Muscle layer of duodenum (tissue), 2 donors: ENCODE measurements around the gene CNPY3.

Experiments used
- H3K27ac ChIP-seq: one replicate; pipeline ENCODE4 v1.7.0; 2013; ENCODE audit warnings: mild to moderate bottlenecking, low read length
- H3K27me3 ChIP-seq: one replicate; pipeline ENCODE4 v1.7.0; 2013; ENCODE audit warnings: low read depth, mild to moderate bottlenecking, control low read depth, low read length
- H3K36me3 ChIP-seq, 2 donors: one replicate each; pipeline ENCODE4 v1.7.0; 2013; ENCODE audit warnings: low read length in 2 of 2, control low read depth in 1 of 2, mild to moderate bottlenecking in 1 of 2; ENCODE audit not compliant: insufficient read depth in 2 of 2, control insufficient read depth in 1 of 2
- H3K4me1 ChIP-seq, 2 donors: one replicate each; pipeline ENCODE4 v1.7.0; 2013; ENCODE audit warnings: low read length in 2 of 2, mild to moderate bottlenecking in 2 of 2, control low read depth in 1 of 2, moderate library complexity in 1 of 2; ENCODE audit not compliant: insufficient read depth in 2 of 2, control insufficient read depth in 1 of 2
- H3K4me3 ChIP-seq, 2 donors: one replicate each; pipeline ENCODE4 v1.7.0; 2013; ENCODE audit warnings: low read length in 2 of 2, low read depth in 1 of 2, mild to moderate bottlenecking in 1 of 2
- H3K9me3 ChIP-seq, 2 donors: one replicate each; pipeline ENCODE4 v1.7.0; 2013; ENCODE audit warnings: low read length in 2 of 2, control low read depth in 1 of 2, mild to moderate bottlenecking in 1 of 2; ENCODE audit not compliant: control insufficient read depth in 1 of 2
- donor health status: healthy.

Gene CNPY3

GRCh38 chr6:42987533-42988451, 58.5 kb downstream of the CNPY3 start:
- no peaks in the 10 kb centered on the region for H3K9me3 ChIP-seq
- H3K4me1 ChIP-seq: peaks cover 24 to 39% of the 10 kb centered on the region in 2 donors
- peaks cover 14 to 17% of the 10 kb centered on the region in 2 donors for H3K36me3 ChIP-seq
- H3K4me3 ChIP-seq: no peak overlapping the region
- H3K27me3 ChIP-seq: no peaks in the 10 kb centered on the region
- no peak overlapping the region for H3K27ac ChIP-seq

DNA sequence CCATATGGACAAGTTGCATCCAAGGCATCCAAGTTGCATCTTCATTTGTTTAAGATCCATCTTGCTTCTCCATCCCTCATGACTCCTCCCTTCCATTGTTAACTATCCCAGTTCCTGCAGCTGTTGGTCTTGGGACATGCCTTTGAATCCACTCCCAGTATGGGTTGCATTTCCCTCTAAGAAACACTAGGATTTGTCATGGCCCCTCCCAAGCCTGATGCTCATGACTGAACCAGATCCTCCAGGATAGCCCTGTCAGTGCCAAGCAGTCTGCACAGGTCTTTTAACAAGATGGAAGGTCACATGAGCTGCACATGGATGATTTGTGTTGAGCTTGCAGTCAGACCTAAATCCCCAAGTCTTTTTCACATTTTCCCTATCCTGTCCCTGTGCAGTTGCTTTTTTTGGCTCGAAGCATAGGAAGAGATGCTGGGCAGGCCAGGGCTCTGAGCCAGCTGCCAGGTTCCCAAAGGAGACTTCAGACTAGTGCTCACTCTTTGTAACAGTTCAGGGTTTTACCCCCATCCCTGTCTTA, 59.3 kb downstream of the CNPY3 start:
- Histone ChIP-seq H3K9me3 (no peaks in the 10 kb centered on the region), H3K27ac (no peak overlapping the region), H3K36me3 (peaks cover 17% of the 10 kb centered on the region in 2 donors), H3K27me3 (no peaks in the 10 kb centered on the region), H3K4me3 (no peak overlapping the region), H3K4me1 (peaks cover 24 to 39% of the 10 kb centered on the region in 2 donors)
